ENCODE results near the gene CSF3R.

Gene CSF3R

DNA sequence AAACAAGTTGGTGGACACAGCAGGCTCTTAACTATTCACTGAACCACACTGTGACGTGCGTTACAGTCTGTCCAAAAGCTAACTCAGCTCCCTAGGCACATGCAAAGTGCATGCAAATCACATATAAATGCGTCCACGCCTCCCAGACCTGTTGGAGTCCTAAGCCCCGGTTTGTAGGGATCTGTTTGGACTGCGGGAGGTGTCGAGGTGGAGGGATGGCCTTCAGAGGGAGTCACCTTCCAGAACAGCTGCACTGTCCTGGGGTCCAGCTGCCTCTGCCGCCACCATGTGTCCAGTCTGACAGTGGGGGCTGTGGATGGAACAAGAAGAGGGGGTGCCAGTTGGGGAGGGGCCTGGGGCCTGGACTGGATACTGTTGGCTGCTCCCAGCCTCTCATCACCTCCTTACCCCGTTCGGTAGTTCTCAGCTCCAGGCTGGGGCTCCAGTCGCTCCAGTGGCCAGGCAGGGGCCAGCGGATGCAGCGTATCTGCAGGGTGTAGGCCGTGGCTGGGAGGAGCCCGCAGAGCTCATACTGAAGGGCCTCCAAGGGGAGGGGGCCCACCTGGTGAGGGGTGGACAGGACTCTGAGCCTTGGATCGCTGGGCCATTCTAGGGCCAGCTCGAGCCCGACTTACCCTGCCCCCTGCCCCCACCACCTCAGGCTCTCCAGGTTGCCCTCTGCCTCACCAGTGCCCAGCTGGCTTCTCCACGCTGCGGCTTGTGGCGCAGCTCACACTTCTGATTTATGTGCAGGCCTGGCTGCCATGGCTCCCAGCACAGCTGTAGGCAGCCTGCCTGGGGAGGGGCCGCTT lies 10.7 kb downstream of the CSF3R start:
- TF ChIP-seq, protein P1, sequence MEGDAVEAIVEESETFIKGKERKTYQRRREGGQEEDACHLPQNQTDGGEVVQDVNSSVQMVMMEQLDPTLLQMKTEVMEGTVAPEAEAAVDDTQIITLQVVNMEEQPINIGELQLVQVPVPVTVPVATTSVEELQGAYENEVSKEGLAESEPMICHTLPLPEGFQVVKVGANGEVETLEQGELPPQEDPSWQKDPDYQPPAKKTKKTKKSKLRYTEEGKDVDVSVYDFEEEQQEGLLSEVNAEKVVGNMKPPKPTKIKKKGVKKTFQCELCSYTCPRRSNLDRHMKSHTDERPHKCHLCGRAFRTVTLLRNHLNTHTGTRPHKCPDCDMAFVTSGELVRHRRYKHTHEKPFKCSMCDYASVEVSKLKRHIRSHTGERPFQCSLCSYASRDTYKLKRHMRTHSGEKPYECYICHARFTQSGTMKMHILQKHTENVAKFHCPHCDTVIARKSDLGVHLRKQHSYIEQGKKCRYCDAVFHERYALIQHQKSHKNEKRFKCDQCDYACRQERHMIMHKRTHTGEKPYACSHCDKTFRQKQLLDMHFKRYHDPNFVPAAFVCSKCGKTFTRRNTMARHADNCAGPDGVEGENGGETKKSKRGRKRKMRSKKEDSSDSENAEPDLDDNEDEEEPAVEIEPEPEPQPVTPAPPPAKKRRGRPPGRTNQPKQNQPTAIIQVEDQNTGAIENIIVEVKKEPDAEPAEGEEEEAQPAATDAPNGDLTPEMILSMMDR (IDR thresholded peaks at IDR 0.05; ENCODE audit: insufficient read depth, low read depth, low read length, missing control alignments) = no peak
- DNase-seq (ENCODE audit: low read depth) = no peak
- no peak overlapping the region for H3K4me3 ChIP-seq (ENCODE audit: low read length)

DNA sequence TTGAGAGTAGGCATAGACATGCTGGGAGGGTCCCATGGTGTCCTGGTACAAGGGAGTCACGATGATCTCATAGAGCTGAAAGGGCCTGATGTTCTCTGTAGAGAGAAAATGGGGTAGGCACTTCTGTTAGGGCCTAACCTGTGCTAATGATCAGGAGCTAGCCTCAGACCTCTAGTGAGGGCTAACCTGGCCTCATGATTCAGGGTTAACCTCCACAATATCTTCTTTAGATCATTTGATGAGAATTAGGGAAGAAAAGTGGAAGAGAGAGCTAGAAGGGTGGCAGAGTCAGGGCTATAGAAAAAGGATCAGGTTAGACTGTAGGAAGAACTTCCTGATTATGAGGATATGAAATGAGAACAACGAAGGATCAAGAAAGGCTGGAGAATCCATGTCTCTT lies 13.6 kb downstream of the CSF3R start:
- TF ChIP-seq, protein P1 (IDR thresholded peaks at IDR 0.05; ENCODE audit: insufficient read depth, low read depth, low read length, missing control alignments) = no peak
- H3K4me3 ChIP-seq (ENCODE audit: low read length) = no peak overlapping the region
- DNase-seq (ENCODE audit: low read depth) = no peak

DNA sequence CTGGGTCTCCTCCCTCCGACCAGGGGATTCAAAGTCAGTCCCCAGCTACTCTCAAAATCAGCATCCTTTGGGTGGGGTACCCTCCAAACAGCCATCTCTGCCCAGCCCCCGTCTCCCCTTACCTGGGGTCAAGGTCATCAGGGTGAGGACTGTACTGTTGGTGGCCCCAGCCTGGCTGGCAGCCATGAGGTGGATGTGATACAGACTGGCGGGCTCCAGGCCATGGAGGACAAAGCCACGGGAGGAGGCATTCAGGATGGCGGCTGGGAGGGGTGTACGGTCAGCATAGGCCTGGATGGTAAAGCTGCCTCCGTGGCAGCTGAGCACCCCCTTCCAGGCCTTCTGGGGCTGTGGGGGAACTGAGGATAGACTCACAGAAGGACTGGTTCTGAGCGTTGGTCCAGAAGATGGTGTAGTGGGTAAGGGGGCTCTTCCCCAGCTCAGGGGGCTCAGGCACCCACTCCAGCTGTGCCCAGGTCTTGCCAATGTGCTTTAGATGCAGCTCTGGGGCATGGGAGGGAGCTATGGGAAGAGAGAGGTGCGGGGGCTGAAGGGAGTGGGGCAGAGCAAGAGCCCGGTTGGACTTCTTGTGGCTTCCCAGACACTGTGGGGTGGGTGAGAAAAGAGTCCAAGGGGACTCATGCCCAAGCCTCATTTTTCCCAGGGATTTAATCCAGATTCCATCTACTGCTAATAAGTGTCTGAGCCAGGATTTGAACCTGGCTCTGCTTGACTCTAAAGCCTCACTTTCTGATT lies 14.8 kb downstream of the CSF3R start:
- DNase-seq (ENCODE audit: low read depth) = no peak
- no peak overlapping the region for H3K4me3 ChIP-seq (ENCODE audit: low read length)
- TF ChIP-seq, protein P1 (IDR thresholded peaks at IDR 0.05; ENCODE audit: insufficient read depth, low read depth, low read length, missing control alignments) = no peak

DNA sequence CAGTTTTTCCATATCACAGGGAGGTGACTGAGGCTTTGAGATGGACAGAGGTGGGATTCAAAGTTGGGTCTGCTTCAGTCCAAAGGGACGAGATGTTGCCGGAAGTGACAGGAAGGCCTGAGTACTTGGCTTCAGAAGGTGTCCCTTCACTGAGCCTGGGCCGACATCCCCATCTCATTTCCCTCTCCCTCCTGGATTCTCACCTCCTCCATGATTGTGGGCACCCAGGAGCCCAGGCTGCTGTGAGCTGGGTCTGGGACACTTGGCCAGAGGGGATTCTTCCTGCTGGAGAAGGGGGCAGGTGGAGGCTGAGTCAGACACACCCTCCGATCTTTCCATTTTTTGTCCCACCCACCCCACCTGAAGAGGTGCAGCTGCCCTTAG lies 15.7 kb downstream of the CSF3R start:
- no peak for DNase-seq (ENCODE audit: low read depth)
- H3K4me3 ChIP-seq (ENCODE audit: low read length) = no peak overlapping the region
- TF ChIP-seq, protein P1 (IDR thresholded peaks at IDR 0.05; ENCODE audit: insufficient read depth, low read depth, low read length, missing control alignments) = no peak

DNA sequence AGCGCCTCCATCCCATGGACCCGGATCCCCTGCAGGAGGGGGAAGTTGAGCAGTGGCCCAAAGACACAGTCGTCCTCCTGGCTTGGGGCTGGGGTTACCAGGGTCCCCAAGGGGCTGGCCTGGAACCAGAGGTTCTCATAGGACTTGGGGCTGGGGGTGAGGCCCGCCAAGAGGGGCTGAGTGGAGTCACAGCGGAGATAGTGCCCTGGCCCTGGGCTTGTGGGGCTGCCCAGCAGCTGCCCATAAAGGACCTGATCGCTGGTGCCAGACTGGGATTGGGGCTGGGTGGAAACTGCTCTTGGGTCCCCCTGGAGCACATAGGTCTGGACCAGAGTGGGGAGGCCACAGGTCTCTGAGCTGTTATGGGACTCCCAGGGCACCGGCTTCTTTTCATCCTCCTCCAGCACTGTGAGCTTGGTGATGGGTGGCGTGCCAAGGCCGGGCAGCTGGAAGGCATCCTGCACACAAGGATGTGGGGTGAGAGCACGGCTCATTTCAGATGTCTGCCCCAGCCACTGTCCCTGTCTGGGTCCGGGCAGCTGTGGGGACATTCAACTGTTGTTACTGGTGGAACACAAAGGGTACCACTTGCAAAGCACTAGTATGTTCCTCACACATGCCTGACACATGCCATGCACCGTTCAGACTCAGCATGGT lies 16.2 kb downstream of the CSF3R start:
- no peak overlapping the region for H3K4me3 ChIP-seq (ENCODE audit: low read length)
- TF ChIP-seq, protein P1 (IDR thresholded peaks at IDR 0.05; ENCODE audit: insufficient read depth, low read depth, low read length, missing control alignments) = no peak
- no peak for DNase-seq (ENCODE audit: low read depth)

DNA sequence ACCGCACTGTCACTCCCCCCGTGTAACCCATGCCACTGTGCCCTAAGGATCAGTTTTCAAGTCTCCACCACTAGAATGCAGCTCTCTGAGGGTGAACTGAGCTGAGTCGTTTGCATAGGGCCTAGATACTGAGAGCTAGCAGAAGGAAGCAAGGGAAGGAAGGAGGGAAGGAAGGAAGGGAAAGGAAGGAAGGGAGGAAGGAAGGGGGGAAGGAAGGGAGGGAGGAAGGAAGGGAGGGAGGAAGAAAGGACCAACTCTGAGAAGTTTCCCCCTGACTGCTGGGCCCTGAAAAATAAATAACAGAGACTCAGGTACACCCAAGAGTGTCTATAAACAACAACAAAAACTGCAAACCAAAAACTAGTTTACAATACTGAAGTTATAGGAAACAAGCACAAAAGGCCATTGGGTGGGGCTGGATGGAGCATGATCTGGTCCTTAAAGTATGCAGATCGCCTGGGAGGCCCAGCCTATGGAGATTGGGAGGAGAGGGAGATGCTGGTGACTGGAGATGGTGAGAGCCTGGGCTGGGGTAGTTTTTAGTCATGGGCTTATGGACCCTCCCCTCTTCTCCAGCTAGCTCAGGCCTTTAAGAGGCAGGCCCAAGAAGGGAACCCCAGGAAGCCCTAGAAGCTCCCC lies 16.9 kb downstream of the CSF3R start:
- H3K4me3 ChIP-seq (ENCODE audit: low read length) = no peak overlapping the region
- peak; percentile 67 for DNase-seq (ENCODE audit: low read depth)
- TF ChIP-seq, protein P1 (IDR thresholded peaks at IDR 0.05; ENCODE audit: insufficient read depth, low read depth, low read length, missing control alignments) = no peak
